OCI-LY7 (cell line): ENCODE results near the gene EIF4E.

Experiments
- CTCF ChIP-seq: fragments of 200-600 bp; sonication (generic); conservative IDR thresholded peaks from 2 replicates; pipeline ENCODE4 v1.5.1; 2014; ENCODE audit warnings: mild to moderate bottlenecking, antibody characterized with exemption, low read length, moderate library complexity, mixed read lengths
- EZH2phosphoT487 ChIP-seq: fragments of 200-600 bp; sonication (generic); IDR thresholded peaks from 2 replicates; pipeline ENCODE4 v1.6.1; 2018; ENCODE audit warnings: low read depth, borderline replicate concordance, mild to moderate bottlenecking, mixed run types, antibody characterized with exemption, low read length, moderate library complexity, mixed read lengths

- TF ChIP-seq EZH2phosphoT487 = no peak
- no peak for TF ChIP-seq CTCF
These were observed 29.1 kb upstream of the EIF4E start for GRCh38 chr4:98958065-98958464.
